ENCODE results near the gene BCAS2. TPM values are rescaled to one million over a fixed set of nuclear protein-coding genes. Genes with fewer than 3 reads are reported as not detected.
A peak's percentile ranks its signal among the peaks of the same experiment; 100 is the strongest.

BCAS2 gene
- total RNA-seq, 4 donors from 2014 or later: 32.5 to 41.8 (median 36.6) TPM

DNA sequence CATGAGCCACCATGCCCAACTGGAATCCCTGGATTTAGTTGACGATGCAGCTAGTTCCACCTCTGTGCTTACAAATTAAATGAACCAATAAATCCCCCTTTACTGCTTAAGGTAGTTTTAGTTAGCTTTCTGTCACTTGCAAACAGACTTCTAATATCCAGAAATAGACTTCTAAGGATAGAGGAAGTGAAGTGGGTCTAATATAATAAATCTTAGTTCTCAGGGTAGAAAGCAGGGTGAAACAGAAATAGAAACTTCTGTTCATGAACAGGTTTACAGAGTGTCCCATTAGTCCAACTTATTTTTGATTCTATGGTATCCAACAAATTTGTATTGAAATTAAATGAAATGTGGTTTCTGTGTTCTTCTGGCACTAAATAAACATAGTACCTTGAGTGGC is 20.1 kb downstream of the BCAS2 start:
- TF ChIP-seq POLR2A (IDR thresholded peaks at IDR 0.05) (no peak), EP300 (IDR thresholded peaks at IDR 0.05) (no peak), POLR2AphosphoS5 (IDR thresholded peaks at IDR 0.05) (no peak)
- TF ChIP-seq, protein P1, sequence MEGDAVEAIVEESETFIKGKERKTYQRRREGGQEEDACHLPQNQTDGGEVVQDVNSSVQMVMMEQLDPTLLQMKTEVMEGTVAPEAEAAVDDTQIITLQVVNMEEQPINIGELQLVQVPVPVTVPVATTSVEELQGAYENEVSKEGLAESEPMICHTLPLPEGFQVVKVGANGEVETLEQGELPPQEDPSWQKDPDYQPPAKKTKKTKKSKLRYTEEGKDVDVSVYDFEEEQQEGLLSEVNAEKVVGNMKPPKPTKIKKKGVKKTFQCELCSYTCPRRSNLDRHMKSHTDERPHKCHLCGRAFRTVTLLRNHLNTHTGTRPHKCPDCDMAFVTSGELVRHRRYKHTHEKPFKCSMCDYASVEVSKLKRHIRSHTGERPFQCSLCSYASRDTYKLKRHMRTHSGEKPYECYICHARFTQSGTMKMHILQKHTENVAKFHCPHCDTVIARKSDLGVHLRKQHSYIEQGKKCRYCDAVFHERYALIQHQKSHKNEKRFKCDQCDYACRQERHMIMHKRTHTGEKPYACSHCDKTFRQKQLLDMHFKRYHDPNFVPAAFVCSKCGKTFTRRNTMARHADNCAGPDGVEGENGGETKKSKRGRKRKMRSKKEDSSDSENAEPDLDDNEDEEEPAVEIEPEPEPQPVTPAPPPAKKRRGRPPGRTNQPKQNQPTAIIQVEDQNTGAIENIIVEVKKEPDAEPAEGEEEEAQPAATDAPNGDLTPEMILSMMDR (IDR thresholded peaks at IDR 0.05): no peak
- no peaks in the 10 kb centered on the region for H3K27me3 ChIP-seq
- no peaks in the 10 kb centered on the region for H3K9me3 ChIP-seq
- H3K4me3 ChIP-seq: no peak overlapping the region
- no peak for ATAC-seq
- no peaks in the 10 kb centered on the region for H3K4me1 ChIP-seq
- no peak overlapping the region for H3K27ac ChIP-seq
- H3K36me3 ChIP-seq: peaks cover 0 to 18% of the 10 kb centered on the region in 2 donors
- 50 to 100% methylated on average over 1 of the region's 1 CpG for WGBS, 2 donors (ENCODE audit: low coverage in 1 of 2)

DNA sequence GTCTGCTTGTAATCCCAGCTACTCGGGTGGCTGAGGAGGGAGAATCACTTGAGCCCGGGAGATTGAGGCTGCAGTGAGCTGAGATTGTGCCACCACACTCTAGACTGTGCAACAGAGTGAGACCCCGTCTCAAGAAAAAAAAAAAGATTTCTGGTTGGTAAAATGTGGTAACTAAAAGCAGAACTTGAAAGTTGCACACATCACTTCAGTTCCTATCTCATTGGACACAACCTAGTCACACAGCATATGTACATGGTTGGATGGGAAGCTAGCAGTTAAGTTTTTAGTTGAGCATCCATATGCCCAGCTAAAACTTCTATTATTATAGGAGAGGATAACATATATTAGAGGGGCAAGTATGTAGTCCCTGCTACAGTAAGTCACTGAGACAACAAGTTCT is 22.1 kb downstream of the BCAS2 start:
- H3K36me3 ChIP-seq: no peaks in the 10 kb centered on the region
- H3K9me3 ChIP-seq: no peaks in the 10 kb centered on the region
- no peaks in the 10 kb centered on the region for H3K4me1 ChIP-seq
- 50 to 67% methylated on average over 1 of the region's 3 CpGs for WGBS, 2 donors (ENCODE audit: low coverage in 1 of 2)
- TF ChIP-seq EP300 (IDR thresholded peaks at IDR 0.05) (no peak), POLR2A (IDR thresholded peaks at IDR 0.05) (no peak), POLR2AphosphoS5 (IDR thresholded peaks at IDR 0.05) (no peak)
- TF ChIP-seq, protein P1 (IDR thresholded peaks at IDR 0.05): no peak
- no peak for ATAC-seq
- no peak overlapping the region for H3K27ac ChIP-seq
- H3K27me3 ChIP-seq: no peaks in the 10 kb centered on the region
- no peak overlapping the region for H3K4me3 ChIP-seq

DNA sequence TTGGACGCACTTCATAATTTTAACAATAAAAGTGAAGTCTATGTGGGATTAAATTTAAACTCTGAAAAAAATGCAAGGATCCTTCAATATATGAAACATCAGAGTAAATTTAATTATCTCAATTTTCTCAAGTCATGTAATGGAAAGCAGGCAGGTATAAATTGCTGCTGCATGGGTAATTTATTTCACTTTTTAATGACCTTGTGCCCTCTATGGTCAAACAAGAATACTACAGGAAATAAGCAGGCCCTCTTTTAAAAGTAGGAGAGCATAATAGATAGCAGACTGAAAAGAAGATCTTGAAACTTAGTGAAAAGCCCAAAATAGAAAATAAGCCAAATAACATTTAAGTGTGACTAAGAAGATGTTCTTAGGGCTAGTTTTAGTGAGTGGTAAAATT is 22.9 kb downstream of the BCAS2 start:
- Histone ChIP-seq H3K4me3 (no peak overlapping the region), H3K27me3 (no peaks in the 10 kb centered on the region), H3K27ac (no peak overlapping the region), H3K36me3 (no peaks in the 10 kb centered on the region), H3K9me3 (no peaks in the 10 kb centered on the region), H3K4me1 (no peaks in the 10 kb centered on the region)
- no peak for ATAC-seq
- TF ChIP-seq, protein P1 (IDR thresholded peaks at IDR 0.05): peak in 1 of 4 experiments; percentile 15
- TF ChIP-seq POLR2AphosphoS5 (IDR thresholded peaks at IDR 0.05): no peak
- WGBS, 2 donors (ENCODE audit: low coverage in 1 of 2): 78 to 95% methylated on average over 1 of the region's 1 CpG

DNA sequence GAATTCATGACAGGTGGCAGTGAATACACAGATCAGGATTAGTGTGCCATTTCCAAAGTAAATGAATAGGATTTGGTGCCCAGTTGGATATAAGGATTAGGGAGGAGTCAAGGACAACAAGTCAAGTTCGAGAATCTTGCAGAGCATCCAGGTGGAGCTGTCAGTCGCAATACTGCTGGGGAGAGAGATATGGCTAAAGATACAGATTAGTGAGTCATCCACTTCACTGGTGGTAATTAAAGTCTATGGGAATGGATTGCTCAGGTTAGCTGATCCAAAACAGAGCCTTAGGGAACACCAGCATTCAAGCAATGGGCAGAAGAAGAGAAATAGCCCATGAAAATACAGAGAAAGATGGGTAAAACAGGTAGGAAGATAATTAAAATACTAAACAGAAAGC is 26.8 kb downstream of the BCAS2 start:
- H3K27me3 ChIP-seq: no peaks in the 10 kb centered on the region
- H3K27ac ChIP-seq: no peak overlapping the region
- no peaks in the 10 kb centered on the region for H3K4me1 ChIP-seq
- ATAC-seq: no peak
- TF ChIP-seq, protein P1 (IDR thresholded peaks at IDR 0.05): no peak
- TF ChIP-seq POLR2AphosphoS5 (IDR thresholded peaks at IDR 0.05) (no peak), POLR2A (IDR thresholded peaks at IDR 0.05) (no peak), EP300 (IDR thresholded peaks at IDR 0.05) (no peak)
- H3K36me3 ChIP-seq: no peaks in the 10 kb centered on the region
- 66 to 100% methylated on average over 2 of the region's 2 CpGs for WGBS, 2 donors (ENCODE audit: low coverage in 1 of 2)
- H3K4me3 ChIP-seq: no peak overlapping the region
- no peaks in the 10 kb centered on the region for H3K9me3 ChIP-seq

DNA sequence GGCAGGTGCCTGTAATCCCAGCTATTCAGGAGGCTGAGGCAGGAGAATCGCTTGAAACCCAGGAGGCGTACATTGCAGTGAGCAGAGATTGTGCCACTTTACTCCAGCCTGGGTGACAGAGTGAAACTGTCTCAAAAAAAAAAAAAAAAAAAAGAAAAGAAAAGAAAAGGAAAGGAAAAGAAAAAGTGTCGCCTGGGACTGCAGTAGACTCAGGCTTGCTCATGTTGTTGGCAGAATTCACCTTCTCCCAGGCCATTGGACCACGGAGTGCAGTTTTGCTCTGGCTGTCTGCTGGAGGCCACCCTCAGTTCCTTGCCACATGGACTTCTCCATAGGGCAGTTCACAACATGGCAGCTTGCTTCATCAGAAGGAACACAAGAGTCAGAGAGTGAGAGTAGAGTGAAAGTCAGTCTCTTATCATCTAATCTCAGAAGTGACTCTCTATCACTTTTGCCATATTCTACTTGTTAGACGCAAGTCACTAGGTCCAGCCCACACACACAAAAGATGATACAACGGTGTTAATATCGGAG is 29.2 kb downstream of the BCAS2 start:
- Histone ChIP-seq H3K27me3 (no peaks in the 10 kb centered on the region), H3K9me3 (no peaks in the 10 kb centered on the region), H3K36me3 (no peaks in the 10 kb centered on the region), H3K4me3 (no peak overlapping the region), H3K27ac (no peak overlapping the region), H3K4me1 (no peaks in the 10 kb centered on the region)
- TF ChIP-seq, protein P1 (IDR thresholded peaks at IDR 0.05): no peak
- TF ChIP-seq POLR2A (IDR thresholded peaks at IDR 0.05) (no peak), POLR2AphosphoS5 (IDR thresholded peaks at IDR 0.05) (no peak), EP300 (IDR thresholded peaks at IDR 0.05) (no peak)
- no peak for ATAC-seq
- 86 to 95% methylated on average over 5 to 6 of the region's 7 CpGs for WGBS, 2 donors (ENCODE audit: low coverage in 1 of 2)
